ENCODE measurements around the gene AGBL5.

Gene AGBL5

DNA sequence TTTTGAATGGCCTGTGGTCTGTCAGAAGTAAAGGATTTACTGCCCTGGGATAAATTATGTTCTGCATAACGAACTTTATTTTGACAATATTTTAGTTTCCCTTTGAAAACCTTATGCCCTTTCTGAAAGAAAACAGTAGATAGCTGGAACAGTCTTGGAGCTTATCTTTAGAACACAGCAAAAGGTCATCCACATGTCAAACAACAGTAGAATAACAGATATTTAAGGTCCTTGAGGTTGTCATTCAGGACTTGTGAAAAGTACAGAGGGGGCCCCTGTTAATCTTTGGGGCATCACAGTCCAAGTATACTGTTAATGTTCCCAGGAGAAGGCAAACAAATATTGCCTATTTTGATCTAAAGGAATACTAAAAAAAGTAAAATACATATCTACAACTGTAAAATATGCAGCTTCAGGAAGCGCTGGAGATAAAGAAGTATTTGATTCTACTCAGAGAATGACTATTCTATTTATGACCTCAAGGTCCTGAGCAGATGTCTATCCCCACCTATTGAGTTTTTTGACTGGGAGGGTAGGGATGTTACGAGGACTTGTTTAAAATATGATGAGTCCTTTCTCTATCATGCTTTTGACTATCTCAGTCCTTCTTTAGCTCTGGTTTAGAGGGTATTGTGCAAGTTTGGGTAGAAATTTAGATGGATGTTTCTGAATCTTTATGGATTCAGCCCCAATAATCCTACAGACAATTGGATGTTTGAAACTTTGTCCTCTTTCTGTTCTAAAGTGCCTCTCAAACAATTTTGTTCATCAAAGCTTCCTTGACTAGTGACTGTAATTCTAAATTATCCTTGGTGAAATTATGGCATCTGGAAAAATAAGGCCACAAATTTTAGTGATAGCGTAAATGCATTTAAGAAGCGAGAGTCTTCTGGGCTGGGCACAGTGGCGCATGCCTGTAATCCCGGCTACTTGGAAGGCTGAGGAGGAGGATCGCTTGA lies 43.8 kb upstream of the AGBL5 start:
- DNase-seq (ENCODE audit: low read depth) = no peak
- H3K4me3 ChIP-seq (ENCODE audit: low read depth, low read length) = no peak overlapping the region
- TF ChIP-seq, protein P1, sequence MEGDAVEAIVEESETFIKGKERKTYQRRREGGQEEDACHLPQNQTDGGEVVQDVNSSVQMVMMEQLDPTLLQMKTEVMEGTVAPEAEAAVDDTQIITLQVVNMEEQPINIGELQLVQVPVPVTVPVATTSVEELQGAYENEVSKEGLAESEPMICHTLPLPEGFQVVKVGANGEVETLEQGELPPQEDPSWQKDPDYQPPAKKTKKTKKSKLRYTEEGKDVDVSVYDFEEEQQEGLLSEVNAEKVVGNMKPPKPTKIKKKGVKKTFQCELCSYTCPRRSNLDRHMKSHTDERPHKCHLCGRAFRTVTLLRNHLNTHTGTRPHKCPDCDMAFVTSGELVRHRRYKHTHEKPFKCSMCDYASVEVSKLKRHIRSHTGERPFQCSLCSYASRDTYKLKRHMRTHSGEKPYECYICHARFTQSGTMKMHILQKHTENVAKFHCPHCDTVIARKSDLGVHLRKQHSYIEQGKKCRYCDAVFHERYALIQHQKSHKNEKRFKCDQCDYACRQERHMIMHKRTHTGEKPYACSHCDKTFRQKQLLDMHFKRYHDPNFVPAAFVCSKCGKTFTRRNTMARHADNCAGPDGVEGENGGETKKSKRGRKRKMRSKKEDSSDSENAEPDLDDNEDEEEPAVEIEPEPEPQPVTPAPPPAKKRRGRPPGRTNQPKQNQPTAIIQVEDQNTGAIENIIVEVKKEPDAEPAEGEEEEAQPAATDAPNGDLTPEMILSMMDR (IDR thresholded peaks at IDR 0.05; ENCODE audit: control insufficient read depth, extremely low read depth, insufficient read depth) = no peak

DNA sequence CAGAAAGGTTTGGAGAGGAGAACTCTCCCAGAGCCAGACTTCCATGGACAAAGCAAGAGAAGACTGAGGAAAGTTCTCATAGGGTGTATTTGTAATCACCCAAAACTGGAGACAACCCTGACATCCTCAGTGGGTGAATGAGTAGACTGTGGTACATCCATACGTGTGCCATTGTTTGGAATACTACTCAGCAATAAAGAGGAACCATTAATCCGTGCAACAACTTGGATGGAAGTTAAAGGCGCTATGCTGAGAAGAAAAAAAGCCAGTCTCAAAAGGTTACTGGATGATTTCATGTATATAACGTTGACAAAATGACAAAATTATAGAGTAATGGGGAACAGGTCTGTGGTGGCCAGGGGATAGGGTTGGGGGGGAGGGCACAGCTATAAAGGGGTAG lies 42.8 kb upstream of the AGBL5 start:
- TF ChIP-seq, protein P1 (IDR thresholded peaks at IDR 0.05; ENCODE audit: control insufficient read depth, extremely low read depth, insufficient read depth) = no peak
- DNase-seq (ENCODE audit: low read depth) = no peak
- H3K4me3 ChIP-seq (ENCODE audit: low read depth, low read length) = no peak overlapping the region

DNA sequence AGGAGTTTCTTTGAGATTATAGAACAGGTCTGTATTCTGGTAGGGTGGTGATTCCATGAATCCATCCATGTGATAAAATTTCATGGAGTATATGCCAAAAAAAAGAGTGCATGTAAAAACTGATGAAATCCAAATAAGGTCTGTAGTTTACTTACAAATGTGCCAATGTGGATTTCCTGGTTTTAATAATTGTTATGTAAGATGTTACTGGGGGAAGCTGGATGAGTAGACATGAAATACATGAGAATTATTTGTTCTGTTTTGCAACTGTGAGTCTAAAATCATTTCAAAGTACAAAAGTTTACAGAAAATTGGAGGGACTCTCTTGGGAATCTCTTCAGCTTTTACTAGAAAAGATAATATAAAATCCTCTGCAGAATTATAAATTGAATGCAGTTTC lies 42.4 kb upstream of the AGBL5 start:
- TF ChIP-seq, protein P1 (IDR thresholded peaks at IDR 0.05; ENCODE audit: control insufficient read depth, extremely low read depth, insufficient read depth) = no peak
- DNase-seq (ENCODE audit: low read depth) = no peak

DNA sequence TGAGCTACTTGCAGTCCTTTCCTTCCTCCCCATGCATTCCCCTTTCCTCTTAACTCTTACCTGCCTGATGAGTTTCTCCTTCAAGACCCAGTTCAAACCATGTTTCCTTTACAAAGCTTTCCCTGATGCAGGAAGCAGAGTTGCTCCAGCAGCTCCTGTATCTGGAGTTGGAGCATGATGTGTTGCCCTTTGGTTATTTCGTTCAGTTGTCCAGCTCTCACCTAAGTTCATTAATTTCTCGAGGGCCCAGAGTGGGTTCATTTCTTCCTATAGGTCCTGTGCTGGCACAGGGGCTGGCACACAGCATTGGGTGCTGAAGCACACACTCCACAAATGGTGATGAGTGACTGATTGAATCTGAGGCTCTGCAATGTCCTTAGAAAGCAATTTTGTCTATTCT lies 41.8 kb upstream of the AGBL5 start:
- DNase-seq (ENCODE audit: low read depth) = no peak
- no peak overlapping the region for H3K4me3 ChIP-seq (ENCODE audit: low read depth, low read length)
- TF ChIP-seq, protein P1 (IDR thresholded peaks at IDR 0.05; ENCODE audit: control insufficient read depth, extremely low read depth, insufficient read depth) = no peak

More for the DNA sequence above, 42.4 kb upstream of the AGBL5 start:
- H3K4me3 ChIP-seq (ENCODE audit: low read depth, low read length) = no peak overlapping the region

DNA sequence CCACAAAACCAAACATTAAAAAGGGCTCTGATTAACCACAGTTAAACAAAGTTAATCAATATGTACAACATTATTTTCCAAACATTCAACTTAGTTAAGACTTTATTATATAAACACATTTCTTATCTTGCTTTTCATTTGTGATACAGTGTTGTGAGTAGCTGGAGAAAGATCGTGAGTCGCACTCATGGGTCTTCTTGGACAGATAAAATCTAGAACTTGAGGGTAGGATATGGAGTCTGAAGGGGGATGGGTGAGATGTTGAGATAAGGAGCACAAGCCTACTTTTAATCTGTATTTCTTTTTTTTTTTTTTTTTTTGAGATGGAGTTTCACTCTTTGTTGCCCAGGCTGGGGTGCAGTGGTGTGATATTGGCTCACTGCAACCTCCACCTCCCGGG lies 41.3 kb upstream of the AGBL5 start:
- TF ChIP-seq, protein P1 (IDR thresholded peaks at IDR 0.05; ENCODE audit: control insufficient read depth, extremely low read depth, insufficient read depth) = no peak
- H3K4me3 ChIP-seq (ENCODE audit: low read depth, low read length) = no peak overlapping the region
- no peak for DNase-seq (ENCODE audit: low read depth)

DNA sequence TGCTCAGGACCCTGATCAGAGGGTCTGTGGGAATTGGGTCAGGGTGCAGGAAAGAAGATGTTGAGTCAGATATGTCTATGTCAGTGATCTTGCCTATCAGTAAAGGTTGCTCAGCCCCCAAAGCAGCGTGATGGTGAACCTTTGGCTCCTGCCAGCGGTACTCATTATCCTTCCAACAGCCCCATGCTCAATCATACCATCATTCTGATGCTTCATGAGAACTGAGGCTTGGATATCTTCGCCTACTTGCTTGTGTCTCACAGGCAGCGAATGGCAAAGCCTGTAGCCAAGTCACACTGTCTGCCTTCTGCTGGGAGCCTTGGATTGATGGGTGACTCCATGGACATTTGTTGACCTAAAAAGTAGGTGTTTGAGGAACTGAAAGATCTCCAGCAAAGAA lies 37.7 kb upstream of the AGBL5 start:
- no peak for DNase-seq (ENCODE audit: low read depth)
- H3K4me3 ChIP-seq (ENCODE audit: low read depth, low read length) = no peak overlapping the region
- TF ChIP-seq, protein P1 (IDR thresholded peaks at IDR 0.05; ENCODE audit: control insufficient read depth, extremely low read depth, insufficient read depth) = no peak

All from LNCaP clone FGC (cell line).